Left ventricle myocardium superior (tissue), 1 donor: ENCODE data around the gene RBM43. TPM values are rescaled to one million over a fixed set of nuclear protein-coding genes. Genes with fewer than 3 reads are reported as not detected.

Experiments used
- ATAC-seq: fragments of 200-7000 bp; cut with Tn5 transposase; one replicate; pipeline ENCODE4 v1.9.1; 2020; ENCODE audit warnings: mild to moderate bottlenecking, moderate library complexity
- DNase-seq: peaks from one replicate; pipeline ENCODE4 v3.0.0-alpha.2; 2020
- intact Hi-C: fragments of 100-400 bp; cut with micrococcal nuclease; formaldehyde crosslinking; loops from one replicate; pipeline ENCODE4 v1.11.0; 2022
- total RNA-seq: library from RNA; stranded (reverse); fragmentation: NEBNext Ultra II Directional; extraction: Animal tissue kit (Norgen Biotek cat#: 25700); gene quantifications from one replicate; pipeline ENCODE4 v1.2.1, GENCODE V29; 2021
- donor health status: DM: no; HTN: yes; CAD: no; lungs with severe emphysema.

RBM43 gene
- total RNA-seq, 1 donor from 2014 or later: 2.2 TPM

GRCh38 chr2:151271824-151272223, 10.2 kb upstream of the RBM43 start:
- ATAC-seq: no peak
- DNase-seq: no peak
- intact Hi-C loops: no loop called here

GRCh38 chr2:151269798-151270568, 8.3 kb upstream of the RBM43 start:
- intact Hi-C loops: no loop called here
- DNase-seq: no peak
- no peak for ATAC-seq

DNA sequence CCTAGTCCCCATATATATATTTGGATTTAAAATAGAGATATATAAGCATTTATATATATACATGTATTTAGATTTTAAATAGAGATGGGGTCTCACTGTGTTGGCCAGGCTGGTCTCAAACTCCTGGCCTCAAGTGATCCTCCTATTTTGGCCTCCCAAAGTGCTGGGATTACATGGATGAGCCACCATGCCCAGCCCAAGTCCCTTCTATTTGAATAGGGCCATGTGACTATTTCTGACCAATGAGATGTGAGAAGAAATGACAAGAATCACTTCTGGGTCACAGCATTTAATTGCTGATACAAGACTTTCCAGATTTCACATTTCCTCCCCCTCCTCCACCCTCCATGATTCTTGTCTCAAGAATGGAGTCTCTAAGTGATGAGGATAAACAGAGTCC, 6.4 kb upstream of the RBM43 start:
- no peak for ATAC-seq
- no peak for DNase-seq
- intact Hi-C loops: no loop called here

- ATAC-seq: no peak
- no peak for DNase-seq
- intact Hi-C loops: no loop called here
Measured at GRCh38 chr2:151267537-151267936, 5.9 kb upstream of the RBM43 start.

DNA sequence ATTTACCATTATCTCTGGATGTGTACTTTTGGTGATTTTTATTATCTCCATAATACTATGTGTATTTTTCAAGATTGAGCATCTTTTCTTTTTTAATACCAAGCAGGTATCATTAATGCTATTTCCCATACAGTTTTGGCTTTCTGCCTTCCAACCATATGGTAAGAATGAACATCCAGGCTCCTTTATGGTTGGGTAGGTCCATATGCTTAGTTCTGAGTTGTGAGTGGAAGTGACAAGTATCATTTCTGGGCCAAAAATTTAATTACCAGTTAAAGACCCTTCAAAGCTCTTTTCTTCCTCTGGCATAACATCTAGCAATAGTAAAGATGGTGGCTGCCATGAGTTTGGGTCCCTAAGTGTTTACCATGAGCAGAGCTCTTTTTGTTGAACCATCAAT, 4.3 kb upstream of the RBM43 start:
- ATAC-seq (no peak), DNase-seq (no peak)
- intact Hi-C loops: no loop called here

DNA sequence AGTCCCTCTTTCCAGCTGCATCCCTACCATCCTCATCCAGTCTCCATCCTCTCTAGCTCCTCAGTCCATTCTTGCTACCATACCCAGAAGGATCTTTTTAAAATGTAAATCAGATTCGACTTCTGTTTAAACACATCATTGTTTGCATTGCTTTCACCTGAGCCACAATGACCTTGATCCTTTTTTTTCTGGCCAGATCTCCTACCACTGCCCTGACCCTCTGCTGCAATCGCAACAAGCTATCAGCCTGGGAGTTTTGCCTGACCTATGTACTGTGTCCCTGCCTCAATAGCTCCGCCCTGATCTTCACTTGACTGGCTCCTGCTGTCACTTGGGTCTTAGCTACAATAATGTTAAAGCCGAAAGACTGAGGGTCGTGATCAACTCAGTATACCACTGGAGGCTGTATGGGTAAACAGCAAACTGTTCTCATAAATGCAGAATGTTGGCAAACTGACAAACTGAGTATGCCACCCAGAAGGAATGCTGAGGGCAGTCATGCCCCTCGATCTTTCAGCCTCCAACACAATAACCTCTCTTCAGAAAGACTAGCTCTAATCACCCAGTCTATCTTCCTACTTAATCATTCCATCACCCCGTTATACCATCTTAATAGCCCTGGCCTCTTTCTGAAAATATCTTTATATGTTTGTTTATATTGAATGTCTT, 2.6 kb upstream of the RBM43 start:
- ATAC-seq (no peak), DNase-seq (no peak)
- intact Hi-C loops: no loop called here

DNA sequence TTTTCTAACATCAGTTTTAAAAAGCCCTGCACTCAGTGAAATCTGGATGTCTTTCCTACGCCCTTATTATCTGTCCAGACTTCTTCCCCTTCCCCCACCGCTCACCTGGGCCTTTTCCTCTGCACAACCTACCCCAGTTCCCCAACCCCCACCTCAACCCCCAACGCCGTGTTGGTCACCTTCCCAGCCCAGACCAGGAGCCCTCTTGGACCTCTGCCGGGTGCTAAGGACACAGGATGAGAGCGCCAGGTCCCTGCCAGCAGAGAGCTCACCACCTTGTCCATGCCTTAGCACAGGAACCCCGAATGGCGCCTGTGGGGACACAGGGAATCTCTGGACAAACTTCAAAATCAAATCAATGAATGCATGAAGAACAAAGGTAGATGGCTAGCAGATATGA, 966 bp upstream of the RBM43 start:
- intact Hi-C loops: no loop called here
- ATAC-seq: no peak
- DNase-seq: no peak

DNA sequence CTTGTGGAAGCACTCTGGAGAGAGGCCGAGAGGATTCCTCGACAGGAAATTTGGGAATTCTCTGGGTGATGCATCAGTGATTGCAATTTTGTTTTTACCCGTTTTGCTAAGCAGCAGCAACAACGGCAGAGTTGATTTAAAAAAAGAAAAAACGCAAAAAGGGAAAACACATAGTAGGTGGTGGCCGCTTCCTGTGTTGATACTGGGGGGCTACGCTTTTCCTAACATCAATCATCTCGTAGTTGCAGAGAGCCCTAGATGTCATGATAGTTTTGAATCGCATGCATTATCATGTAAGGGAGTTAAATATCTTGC, 271 bp upstream of the RBM43 start:
- DNase-seq: no peak
- no peak for ATAC-seq
- intact Hi-C loops: no loop called here

DNA sequence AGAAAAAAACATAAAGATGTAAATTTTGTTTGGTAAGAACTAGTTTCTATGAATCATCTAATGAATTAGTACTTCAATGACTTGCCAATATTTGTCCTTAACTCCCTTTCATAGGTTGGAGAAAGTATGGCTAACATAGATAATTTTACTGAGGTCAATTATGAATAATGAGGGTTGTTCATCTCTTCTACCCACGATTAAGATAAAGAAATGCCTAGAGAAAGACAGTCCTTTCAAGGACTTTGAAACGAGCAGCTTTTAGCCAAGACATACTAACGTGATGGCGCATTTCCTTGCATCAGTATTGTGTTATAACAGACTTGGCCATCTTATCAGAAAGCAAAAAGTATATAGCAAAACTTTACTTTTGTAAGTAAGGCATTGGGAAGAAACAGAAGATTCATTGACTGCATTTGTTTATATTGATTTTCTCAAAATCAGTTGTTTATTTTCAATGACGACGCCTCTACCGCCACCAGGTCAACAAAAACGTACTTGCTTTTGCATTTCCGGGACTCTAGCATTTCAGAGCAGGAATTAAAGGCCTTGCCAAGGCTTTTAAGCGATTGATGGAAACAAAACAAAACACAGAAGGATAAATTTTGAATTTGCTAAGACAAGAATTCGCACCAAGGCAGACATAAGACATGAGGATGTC, 961 bp downstream of the RBM43 start:
- intact Hi-C loops: no loop called here
- ATAC-seq (no peak), DNase-seq (no peak)

DNA sequence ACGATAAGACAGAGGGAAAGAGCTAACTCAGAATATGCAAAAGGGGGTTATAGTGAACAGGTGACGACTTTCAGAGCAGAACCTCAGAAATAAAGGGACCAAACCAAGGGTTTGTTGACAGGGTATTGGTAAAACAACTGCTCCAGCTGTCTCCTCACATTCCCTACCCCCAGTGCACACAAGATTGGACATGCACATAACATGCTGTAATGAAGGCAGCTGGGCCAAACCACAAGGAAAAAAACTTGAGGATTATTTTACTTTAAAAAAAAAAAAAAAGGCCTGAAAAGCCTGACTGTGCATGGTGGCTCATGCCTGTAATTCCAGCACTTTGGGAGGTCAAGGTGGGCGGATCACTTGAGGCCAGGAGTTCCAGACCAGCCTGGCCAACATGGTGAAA, 3.5 kb downstream of the RBM43 start:
- DNase-seq (no peak), ATAC-seq (no peak)
- intact Hi-C loops: no loop called here

GRCh38 chr2:151252646-151253045, 9.0 kb downstream of the RBM43 start:
- intact Hi-C loops: no loop called here
- DNase-seq: no peak
- no peak for ATAC-seq

DNA sequence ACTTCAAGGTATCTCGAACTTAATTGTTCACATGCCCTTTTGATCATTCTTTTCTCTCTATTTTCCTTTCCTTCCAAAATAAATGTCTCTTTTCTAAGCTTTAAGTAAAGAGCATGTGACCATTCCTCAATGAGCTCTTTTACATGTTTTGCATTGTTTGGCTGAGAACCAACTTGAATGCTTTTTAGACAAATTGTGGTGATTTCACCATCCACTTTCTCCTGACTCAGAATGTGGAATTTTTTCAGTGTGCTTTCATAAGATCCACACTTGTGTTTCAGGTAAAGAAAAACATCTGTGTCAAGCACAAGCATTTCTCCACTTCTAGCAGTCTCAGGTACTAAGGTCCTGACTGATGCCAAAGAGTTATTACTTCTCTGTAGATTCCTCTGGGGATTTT, 10.7 kb downstream of the RBM43 start:
- no peak for ATAC-seq
- intact Hi-C loops: no loop called here

DNA sequence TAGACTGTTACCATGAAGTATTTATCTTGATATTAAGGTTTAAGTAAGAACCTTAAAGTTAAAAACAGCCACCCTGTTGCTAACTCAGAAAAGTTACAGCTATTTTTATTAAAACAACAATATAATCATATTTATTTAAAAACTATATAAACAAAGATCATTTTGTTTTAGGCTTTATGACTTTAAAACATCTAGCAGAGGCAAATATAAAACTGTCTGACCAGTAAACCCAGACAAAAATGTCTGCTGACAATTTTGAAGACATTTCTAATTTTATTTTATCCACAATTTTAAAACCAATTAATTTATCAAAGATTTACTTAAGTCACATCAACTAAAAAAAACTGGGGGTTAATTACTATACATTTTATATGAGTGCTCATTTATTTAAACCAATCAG, 14.2 kb downstream of the RBM43 start:
- DNase-seq (no peak), ATAC-seq (no peak)
- intact Hi-C loops: no loop called here

More for the DNA sequence above, 10.7 kb downstream of the RBM43 start:
- DNase-seq: no peak

DNA sequence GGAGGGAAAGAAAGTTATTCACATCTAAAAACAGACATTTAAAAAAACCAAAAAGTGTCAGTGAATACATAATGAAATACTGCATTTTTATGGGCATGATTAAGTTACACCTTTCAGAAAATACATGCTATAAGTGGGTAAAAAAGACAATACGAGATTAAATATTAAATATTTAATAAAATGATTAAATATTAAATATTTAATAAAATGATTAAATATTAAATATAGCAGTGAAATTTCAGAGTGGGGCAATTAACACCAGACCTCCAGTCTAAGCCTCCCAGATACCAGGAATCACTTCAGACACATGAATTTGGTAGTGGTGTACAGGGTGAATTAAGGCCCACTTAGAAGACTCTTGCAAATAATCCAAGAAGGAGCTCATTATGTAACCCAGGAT, 15.5 kb downstream of the RBM43 start:
- DNase-seq: no peak
- ATAC-seq: no peak
- intact Hi-C loops: no loop called here

DNA sequence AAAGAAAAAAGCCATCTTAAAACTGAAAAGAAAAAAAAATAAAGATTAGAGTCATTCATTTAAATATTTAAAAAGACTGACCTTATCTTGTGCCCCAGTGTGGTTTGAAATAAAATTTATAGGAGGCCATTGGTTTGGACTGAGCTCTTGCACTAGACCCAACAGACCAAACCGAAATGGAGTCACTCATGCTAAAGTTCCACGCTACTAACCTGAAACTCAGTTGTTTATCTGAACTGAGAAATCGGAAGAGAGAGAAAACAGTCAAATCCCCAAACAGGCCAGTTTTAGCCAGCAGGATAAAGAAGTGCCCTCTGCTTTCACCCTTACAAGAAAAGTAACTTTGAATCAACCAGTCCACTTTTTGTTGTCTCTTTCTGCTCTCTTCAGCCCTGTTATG, 18.2 kb downstream of the RBM43 start:
- ATAC-seq (no peak), DNase-seq (no peak)
- intact Hi-C loops: loop anchor here (5.0 kb wide), 1 partner anchor 1646 kb away; no protein-coding TSS in a partner anchor

- intact Hi-C loops: loop anchor here (5.0 kb wide), 1 partner anchor 1644 kb away; no protein-coding TSS in a partner anchor
- ATAC-seq (no peak), DNase-seq (no peak)
Measured at GRCh38 chr2:151241224-151241623, 20.4 kb downstream of the RBM43 start.

GRCh38 chr2:151240433-151240832, 21.2 kb downstream of the RBM43 start:
- ATAC-seq (no peak), DNase-seq (no peak)
- intact Hi-C loops: loop anchor here (5.0 kb wide), 1 partner anchor 1643 kb away; no protein-coding TSS in a partner anchor

DNA sequence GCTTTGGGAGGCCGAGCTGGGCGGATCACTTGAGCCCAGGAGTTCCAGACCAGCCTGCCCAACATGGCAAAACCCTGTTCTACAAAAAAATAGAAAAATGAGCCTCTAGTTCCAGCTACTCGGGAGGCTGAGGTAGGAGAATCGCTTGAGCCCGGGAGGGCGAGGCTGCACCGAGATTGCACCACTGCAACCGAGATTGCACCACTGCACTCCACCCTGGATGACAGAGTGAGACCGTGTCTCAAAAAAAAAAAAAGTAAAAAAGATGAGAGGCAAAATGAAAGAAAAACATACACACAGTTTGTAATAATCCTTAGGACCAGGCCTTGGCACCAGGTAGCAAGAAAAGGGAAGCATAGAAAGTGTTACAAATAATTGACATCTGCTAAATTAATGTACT, 22.0 kb downstream of the RBM43 start:
- ATAC-seq (no peak), DNase-seq (no peak)
- intact Hi-C loops: loop anchor here (5.0 kb wide), 1 partner anchor 1642 kb away; no protein-coding TSS in a partner anchor

DNA sequence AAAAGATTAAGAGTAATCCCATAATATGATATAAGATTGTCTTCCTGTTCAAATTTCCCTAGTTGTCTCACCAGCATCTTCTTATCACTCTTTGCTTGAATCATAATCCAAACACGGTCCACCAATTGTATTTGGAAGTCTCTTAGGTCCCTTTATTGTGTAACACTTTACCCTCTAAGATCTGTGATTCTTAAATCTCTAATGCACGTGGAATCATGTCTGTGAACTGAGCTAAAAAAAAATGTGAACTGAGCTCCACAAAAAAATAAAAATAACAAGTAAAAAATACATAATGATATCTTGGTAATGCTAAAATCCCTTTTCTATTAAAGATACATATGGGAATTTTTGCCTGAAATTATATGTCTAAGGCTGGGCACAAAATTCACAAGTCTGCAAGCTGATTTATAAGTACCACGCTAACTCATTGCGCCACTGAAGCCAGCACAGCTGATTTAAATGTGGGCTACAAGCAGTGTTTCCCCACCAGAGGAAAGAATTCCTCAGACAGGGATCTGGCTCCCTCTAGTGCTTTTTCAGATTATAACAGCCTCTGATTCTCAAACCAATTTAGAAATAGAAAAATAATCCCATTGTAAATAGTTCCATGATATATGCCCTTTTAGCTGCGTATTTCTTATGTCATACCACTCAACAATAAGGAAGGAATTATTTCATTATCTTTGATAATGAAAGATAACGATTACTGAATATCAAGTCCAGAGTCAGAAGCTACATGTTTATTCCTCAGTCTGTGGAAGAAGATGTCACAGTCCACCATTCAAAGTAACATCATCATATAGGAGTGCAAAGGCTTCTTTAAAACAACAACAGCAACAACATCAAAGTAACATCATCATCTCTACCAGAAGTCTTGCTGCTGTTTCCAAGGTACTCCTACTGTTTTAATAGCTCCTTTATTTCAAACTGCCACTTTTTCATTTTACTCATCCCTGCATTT, 22.9 kb downstream of the RBM43 start:
- DNase-seq: peak; percentile 47
- peak; percentile 76 for ATAC-seq
- intact Hi-C loops: no loop called here
